ENCODE measurements around the gene PUM1. TPM values are rescaled to one million over a fixed set of nuclear protein-coding genes. Genes with fewer than 3 reads are reported as not detected.

PUM1 gene
- 46.4 and 63.8 TPM in 2 replicates for total RNA-seq

GRCh38 chr1:31065310-31066217, at the start of gene PUM1:
Gene PUM1 (minus strand): TSS chr1:31065717. CDS start chr1:31059566, 6,151 bp downstream.

DNA sequence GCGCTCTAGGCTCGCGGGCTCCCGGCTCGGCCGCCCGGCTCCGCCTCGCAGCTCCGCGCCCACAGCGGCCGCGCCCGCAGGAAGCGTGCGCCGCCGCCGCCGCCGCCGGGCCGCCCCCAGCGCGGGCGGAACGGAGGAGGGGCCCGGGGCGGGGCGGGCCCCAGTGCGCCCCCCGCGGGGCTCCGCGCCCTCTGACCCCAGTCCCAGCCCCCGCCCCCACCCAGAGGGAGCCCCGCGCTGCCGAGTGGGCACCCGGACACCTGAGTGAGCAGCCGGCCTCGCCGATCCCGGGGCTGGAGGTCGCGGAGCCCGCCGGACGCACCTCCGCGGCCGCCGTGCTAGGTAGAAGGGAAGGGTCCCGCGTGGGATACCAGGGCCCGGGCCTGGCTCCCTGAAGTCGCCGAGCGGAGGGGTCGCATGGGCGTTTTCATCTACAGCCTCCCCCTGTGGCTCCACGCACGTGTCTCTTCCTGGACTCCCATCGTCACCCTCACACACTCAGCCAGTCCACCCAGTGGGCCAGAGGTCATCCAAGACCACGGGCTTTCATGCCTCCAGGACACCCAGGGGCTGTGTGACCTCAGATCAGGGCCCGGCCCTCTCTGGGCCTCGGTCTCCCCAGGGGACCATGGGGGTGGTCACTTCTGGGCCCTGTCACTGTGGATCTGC, 156.7 kb downstream of the PUM1 start, which contains the start of gene SDC3:
Gene SDC3 (minus strand): TSS at position 63 of the 669 bp plus-strand sequence. CDS start 172 bp downstream, outside the sequence.

Other genes starting within 250 kb of the PUM1 start
- gene SDC3, start 157.0 kb downstream of the PUM1 start, total RNA-seq = 11.9 and 15.7 TPM in 2 replicates
- 0.47 TPM in 1 of 2 replicates, not detected in the other for gene NKAIN1, start 174.2 kb upstream of the PUM1 start, total RNA-seq
- 97.8 and 109 TPM in 2 replicates for gene SNRNP40, start 231.1 kb upstream of the PUM1 start, total RNA-seq
- gene ZCCHC17, start 231.3 kb upstream of the PUM1 start, total RNA-seq = 38.0 and 38.2 TPM in 2 replicates

Measured in mammary microvascular endothelial cell (primary cell).